ENCODE data around the gene EBF4.

GRCh38 chr20:2690213-2690612, 2.4 kb upstream of the EBF4 start:
- no peak for TF ChIP-seq CTCF (IDR thresholded peaks at IDR 0.05)
- no peak for TF ChIP-seq POLR2A (IDR thresholded peaks at IDR 0.05)
